Measurements from ENCODE around the gene GBX1. TPM values are rescaled to one million over a fixed set of nuclear protein-coding genes. Genes with fewer than 3 reads are reported as not detected.

Gene GBX1
- polyA plus RNA-seq, 2 of the 4 experiments (the other 2 are of a cell fraction), result not detected

DNA sequence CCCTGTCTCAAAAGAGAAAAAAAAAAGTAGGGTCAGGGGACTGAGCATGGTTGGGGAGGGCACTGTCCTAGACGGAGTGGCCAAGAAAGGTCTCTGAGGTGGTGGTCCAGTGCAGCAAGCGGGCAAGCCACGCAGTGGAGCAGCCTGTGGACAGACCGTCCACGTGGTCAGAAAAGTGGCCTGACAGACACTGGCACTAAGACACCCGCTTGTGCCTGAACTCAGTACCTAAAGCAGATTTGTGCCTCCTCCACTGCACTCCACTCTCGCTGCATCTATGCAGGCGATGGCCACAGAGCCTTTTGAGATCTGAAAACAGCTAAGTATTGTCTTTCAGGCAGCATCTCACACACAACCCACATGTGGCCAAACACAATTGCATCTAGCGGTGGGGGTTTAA lies 10.7 kb upstream of the GBX1 start:
- FAIRE-seq (no peak), ATAC-seq (no peak), DNase-seq (ENCODE audit: low read depth in 1 of 2, low spot score in 1 of 2) (no peak)
- no peak overlapping the region for H3K27ac ChIP-seq
- CTCF ChIA-PET, result interaction anchor here (0.6 to 5.3 kb wide), 6 partner anchors 9 to 580 kb away, joined by 3 to 34 read pairs (median 6); partner anchors contain the start of gene GBX1
- H3K4me2 ChIP-seq, result no peak overlapping the region
- POLR2A ChIA-PET, result no interaction called here
- TF ChIP-seq HDAC2 (IDR thresholded peaks at IDR 0.05) (no peak), JUN (IDR thresholded peaks at IDR 0.05) (no peak), POLR2A (IDR thresholded peaks at IDR 0.05; ENCODE audit: low read length) (no peak), RNF2 (IDR thresholded peaks at IDR 0.05; ENCODE audit: borderline replicate concordance, low read depth) (no peak), PHF8 (IDR thresholded peaks at IDR 0.05; ENCODE audit: borderline replicate concordance, low read depth) (no peak), CBX2 (IDR thresholded peaks at IDR 0.05; ENCODE audit: borderline replicate concordance, low read depth) (no peak), HOXA7 (CRISPR knock-in tag; IDR thresholded peaks at IDR 0.05) (no peak), RAD21 (conservative IDR thresholded peaks at IDR 0.05 in 1 of 2, IDR thresholded peaks at IDR 0.05 in 1 of 2) (no peak), KDM5A (IDR thresholded peaks at IDR 0.05) (no peak), ZNF302 (CRISPR knock-in tag; IDR thresholded peaks at IDR 0.05) (no peak), FOSL2 (IDR thresholded peaks at IDR 0.05) (no peak), FOSL2 (CRISPR knock-in tag; IDR thresholded peaks at IDR 0.05) (no peak), ZC3H11A (IDR thresholded peaks at IDR 0.05) (no peak), EHF (CRISPR knock-in tag; IDR thresholded peaks at IDR 0.05) (no peak), RCOR1 (IDR thresholded peaks at IDR 0.05; ENCODE audit: low read depth, low read length) (no peak), JUNB (IDR thresholded peaks at IDR 0.05) (no peak), MYC (IDR thresholded peaks at IDR 0.05; ENCODE audit: borderline replicate concordance, low read length) (no peak), NFE2L2 (conservative IDR thresholded peaks at IDR 0.05; ENCODE audit: low read length) (no peak), FOSB (CRISPR knock-in tag; IDR thresholded peaks at IDR 0.05) (no peak)
- TF ChIP-seq, protein P1, sequence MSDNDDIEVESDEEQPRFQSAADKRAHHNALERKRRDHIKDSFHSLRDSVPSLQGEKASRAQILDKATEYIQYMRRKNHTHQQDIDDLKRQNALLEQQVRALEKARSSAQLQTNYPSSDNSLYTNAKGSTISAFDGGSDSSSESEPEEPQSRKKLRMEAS (IDR thresholded peaks at IDR 0.05), result no peak
- TF ChIP-seq, protein P2, sequence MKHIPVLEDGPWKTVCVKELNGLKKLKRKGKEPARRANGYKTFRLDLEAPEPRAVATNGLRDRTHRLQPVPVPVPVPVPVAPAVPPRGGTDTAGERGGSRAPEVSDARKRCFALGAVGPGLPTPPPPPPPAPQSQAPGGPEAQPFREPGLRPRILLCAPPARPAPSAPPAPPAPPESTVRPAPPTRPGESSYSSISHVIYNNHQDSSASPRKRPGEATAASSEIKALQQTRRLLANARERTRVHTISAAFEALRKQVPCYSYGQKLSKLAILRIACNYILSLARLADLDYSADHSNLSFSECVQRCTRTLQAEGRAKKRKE (CRISPR knock-in tag; IDR thresholded peaks at IDR 0.05; ENCODE audit: low read depth), result no peak
- no peaks in the 10 kb centered on the region for H3K4me1 ChIP-seq
- WGBS (ENCODE audit: missing lambda C conversion rate), result 72% methylated on average over 9 of the region's 9 CpGs
- no peaks in the 10 kb centered on the region for H3K9me3 ChIP-seq
- no peak overlapping the region for H3K4me3 ChIP-seq

DNA sequence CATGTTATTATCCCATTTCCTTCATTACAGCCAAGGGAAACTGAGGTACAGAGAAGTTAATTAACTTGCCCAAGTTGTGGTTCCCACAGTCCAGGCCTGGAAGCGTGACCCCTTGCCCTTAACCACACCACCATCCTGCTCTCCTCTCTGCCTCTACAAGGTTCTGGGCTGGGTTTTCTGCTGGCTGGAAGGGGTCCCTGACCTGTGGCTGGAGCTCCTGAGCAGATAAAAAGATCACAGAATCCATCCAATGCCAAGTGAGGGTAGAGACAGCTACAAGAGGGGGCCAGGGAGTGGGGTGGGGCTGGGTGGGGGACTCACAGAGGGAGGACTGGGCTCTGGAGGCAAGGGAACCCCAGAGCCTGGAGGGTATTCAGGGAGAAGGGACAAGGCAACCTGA lies 9.8 kb upstream of the GBX1 start:
- no peaks in the 10 kb centered on the region for H3K9me3 ChIP-seq
- ATAC-seq (no peak), FAIRE-seq (no peak)

More for the DNA sequence above, 9.8 kb upstream of the GBX1 start:
- H3K4me3 ChIP-seq, result no peak overlapping the region
- no peak for DNase-seq (ENCODE audit: low read depth in 1 of 2, low spot score in 1 of 2)
- no peaks in the 10 kb centered on the region for H3K4me1 ChIP-seq
- WGBS (ENCODE audit: missing lambda C conversion rate), result 27% methylated on average over 1 of the region's 1 CpG
- no peak overlapping the region for H3K4me2 ChIP-seq
- TF ChIP-seq ZC3H11A (IDR thresholded peaks at IDR 0.05) (no peak), RCOR1 (IDR thresholded peaks at IDR 0.05; ENCODE audit: low read depth, low read length) (no peak), TP53 (CRISPR knock-in tag; IDR thresholded peaks at IDR 0.05) (no peak), ESRRA (IDR thresholded peaks at IDR 0.05; ENCODE audit: borderline replicate concordance, low read length) (no peak), HOXB13 (CRISPR knock-in tag; IDR thresholded peaks at IDR 0.05; ENCODE audit: low read depth) (no peak), ZSCAN20 (CRISPR knock-in tag; IDR thresholded peaks at IDR 0.05) (no peak), MYC (IDR thresholded peaks at IDR 0.05; ENCODE audit: borderline replicate concordance, low read length) (no peak), BHLHE40 (IDR thresholded peaks at IDR 0.05; ENCODE audit: low read depth, low read length) (no peak), RNF2 (IDR thresholded peaks at IDR 0.05; ENCODE audit: borderline replicate concordance, low read depth) (no peak), CHD4 (IDR thresholded peaks at IDR 0.05; ENCODE audit: borderline replicate concordance) (no peak), HDAC2 (IDR thresholded peaks at IDR 0.05) (no peak), NR3C1 (IDR thresholded peaks at IDR 0.05) (no peak)
- TF ChIP-seq, protein P3, sequence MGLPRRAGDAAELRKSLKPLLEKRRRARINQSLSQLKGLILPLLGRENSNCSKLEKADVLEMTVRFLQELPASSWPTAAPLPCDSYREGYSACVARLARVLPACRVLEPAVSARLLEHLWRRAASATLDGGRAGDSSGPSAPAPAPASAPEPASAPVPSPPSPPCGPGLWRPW (IDR thresholded peaks at IDR 0.05), result no peak
- TF ChIP-seq, protein P4, sequence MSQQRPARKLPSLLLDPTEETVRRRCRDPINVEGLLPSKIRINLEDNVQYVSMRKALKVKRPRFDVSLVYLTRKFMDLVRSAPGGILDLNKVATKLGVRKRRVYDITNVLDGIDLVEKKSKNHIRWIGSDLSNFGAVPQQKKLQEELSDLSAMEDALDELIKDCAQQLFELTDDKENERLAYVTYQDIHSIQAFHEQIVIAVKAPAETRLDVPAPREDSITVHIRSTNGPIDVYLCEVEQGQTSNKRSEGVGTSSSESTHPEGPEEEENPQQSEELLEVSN (IDR thresholded peaks at IDR 0.05; ENCODE audit: borderline replicate concordance, low read depth), result no peak
- ChIA-PET POLR2A (no interaction called here), CTCF (interaction anchor here (0.7 to 5.3 kb wide), 6 partner anchors 10 to 138 kb away, joined by 3 to 34 read pairs (median 5); partner anchors contain the start of gene GBX1)
- no peak overlapping the region for H3K27ac ChIP-seq
